ENCODE results near the gene RPS3A.

- TF ChIP-seq POLR2A (IDR thresholded peaks at IDR 0.05; ENCODE audit: borderline replicate concordance, extremely low read depth, insufficient read depth, insufficient read length) (no peak), CTCF (IDR thresholded peaks at IDR 0.05 in 2 of 3, conservative IDR thresholded peaks at IDR 0.05 in 1 of 3; ENCODE audit: borderline replicate concordance in 1 of 3, insufficient read depth in 1 of 3, low read depth in 2 of 3, low read length in 2 of 3) (no peak), EZH2phosphoT487 (IDR thresholded peaks at IDR 0.05; ENCODE audit: borderline replicate concordance) (no peak), ZFX (IDR thresholded peaks at IDR 0.05) (no peak), RAD21 (IDR thresholded peaks at IDR 0.05; ENCODE audit: low read depth) (no peak), YY1 (IDR thresholded peaks at IDR 0.05; ENCODE audit: extremely low read depth, insufficient replicate concordance, low read depth, low read length) (no peak), JUND (IDR thresholded peaks at IDR 0.05) (no peak), POLR2AphosphoS5 (IDR thresholded peaks at IDR 0.05; ENCODE audit: low read depth, low read length) (no peak), TCF7L2 (IDR thresholded peaks at IDR 0.05; ENCODE audit: borderline replicate concordance, extremely low read depth, insufficient read depth, insufficient read length) (no peak), CBX3 (IDR thresholded peaks at IDR 0.05; ENCODE audit: low read depth) (no peak), REST (IDR thresholded peaks at IDR 0.05; ENCODE audit: low read depth) (no peak)
Observed at GRCh38 chr4:151103758-151104157, 4.3 kb downstream of the RPS3A start.

All from HCT116 (cell line).